BE2C (cell line): Measurements from ENCODE around the gene SRGAP3.

Experiments
- DNase-seq: peaks from one replicate; pipeline ENCODE4 v3.0.0-alpha.2; 2020
- H3K27me3 ChIP-seq: fragments of 250-450 bp; sonication (Bioruptor Pico); 2 replicates; pipeline ENCODE4 v1.5.1; 2020; ENCODE audit warnings: mild to moderate bottlenecking
- H3K36me3 ChIP-seq: fragments of 250-450 bp; sonication (Bioruptor Pico); 2 replicates; pipeline ENCODE4 v1.5.1; 2020; ENCODE audit warnings: mild to moderate bottlenecking
- H3K4me1 ChIP-seq: fragments of 250-450 bp; sonication (Bioruptor Pico); 2 replicates; pipeline ENCODE4 v1.5.1; 2020
- H3K4me3 ChIP-seq: 2 replicates; pipeline ENCODE4 v1.5.1; 2011; ENCODE audit warnings: low read depth, low read length
- H3K9me3 ChIP-seq: fragments of 250-450 bp; sonication (Bioruptor Pico); 2 replicates; pipeline ENCODE4 v1.5.1; 2020
- TF ChIP-seq, protein P1 (sequence below): IDR thresholded peaks from 2 replicates; pipeline ENCODE4 v1.5.1; 2012; ENCODE audit warnings: mild to moderate bottlenecking, low read depth, low read length

The SRGAP3 gene

GRCh38 chr3:8984081-8984480, 265.4 kb downstream of the SRGAP3 start:
- Histone ChIP-seq H3K4me3 (no peak overlapping the region), H3K4me1 (no peaks in the 10 kb centered on the region), H3K9me3 (no peaks in the 10 kb centered on the region), H3K27me3 (no peaks in the 10 kb centered on the region), H3K36me3 (no peaks in the 10 kb centered on the region)
- TF ChIP-seq, protein P1, sequence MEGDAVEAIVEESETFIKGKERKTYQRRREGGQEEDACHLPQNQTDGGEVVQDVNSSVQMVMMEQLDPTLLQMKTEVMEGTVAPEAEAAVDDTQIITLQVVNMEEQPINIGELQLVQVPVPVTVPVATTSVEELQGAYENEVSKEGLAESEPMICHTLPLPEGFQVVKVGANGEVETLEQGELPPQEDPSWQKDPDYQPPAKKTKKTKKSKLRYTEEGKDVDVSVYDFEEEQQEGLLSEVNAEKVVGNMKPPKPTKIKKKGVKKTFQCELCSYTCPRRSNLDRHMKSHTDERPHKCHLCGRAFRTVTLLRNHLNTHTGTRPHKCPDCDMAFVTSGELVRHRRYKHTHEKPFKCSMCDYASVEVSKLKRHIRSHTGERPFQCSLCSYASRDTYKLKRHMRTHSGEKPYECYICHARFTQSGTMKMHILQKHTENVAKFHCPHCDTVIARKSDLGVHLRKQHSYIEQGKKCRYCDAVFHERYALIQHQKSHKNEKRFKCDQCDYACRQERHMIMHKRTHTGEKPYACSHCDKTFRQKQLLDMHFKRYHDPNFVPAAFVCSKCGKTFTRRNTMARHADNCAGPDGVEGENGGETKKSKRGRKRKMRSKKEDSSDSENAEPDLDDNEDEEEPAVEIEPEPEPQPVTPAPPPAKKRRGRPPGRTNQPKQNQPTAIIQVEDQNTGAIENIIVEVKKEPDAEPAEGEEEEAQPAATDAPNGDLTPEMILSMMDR: no peak
- no peak for DNase-seq

DNA sequence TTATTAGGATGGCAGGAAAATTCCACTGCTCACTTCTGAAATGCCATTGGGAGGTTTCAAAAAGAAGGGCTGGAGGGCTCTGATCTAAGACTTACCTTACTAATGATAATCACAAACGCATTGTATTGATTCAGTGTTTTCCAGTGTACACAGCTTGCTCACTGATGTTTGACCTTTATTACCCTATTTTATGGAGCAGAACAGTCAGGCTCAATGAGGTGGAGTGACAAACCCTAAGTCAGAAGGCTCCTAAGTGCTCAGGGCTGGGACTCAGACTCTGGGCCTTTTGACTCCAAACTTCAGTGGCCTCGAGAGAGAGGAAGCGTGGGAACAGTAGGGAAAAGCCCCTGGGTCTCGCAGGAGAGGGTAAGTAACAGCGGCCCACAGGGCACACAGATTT, 265.9 kb downstream of the SRGAP3 start:
- H3K36me3 ChIP-seq: no peaks in the 10 kb centered on the region
- no peak overlapping the region for H3K4me3 ChIP-seq
- H3K4me1 ChIP-seq: no peaks in the 10 kb centered on the region
- TF ChIP-seq, protein P1: no peak
- H3K27me3 ChIP-seq: no peaks in the 10 kb centered on the region
- no peak for DNase-seq
- H3K9me3 ChIP-seq: no peaks in the 10 kb centered on the region

GRCh38 chr3:8983026-8983425, 266.4 kb downstream of the SRGAP3 start:
- no peaks in the 10 kb centered on the region for H3K4me1 ChIP-seq
- no peak overlapping the region for H3K4me3 ChIP-seq
- no peaks in the 10 kb centered on the region for H3K27me3 ChIP-seq
- H3K9me3 ChIP-seq: no peaks in the 10 kb centered on the region
- TF ChIP-seq, protein P1: no peak
- no peaks in the 10 kb centered on the region for H3K36me3 ChIP-seq
- no peak for DNase-seq

DNA sequence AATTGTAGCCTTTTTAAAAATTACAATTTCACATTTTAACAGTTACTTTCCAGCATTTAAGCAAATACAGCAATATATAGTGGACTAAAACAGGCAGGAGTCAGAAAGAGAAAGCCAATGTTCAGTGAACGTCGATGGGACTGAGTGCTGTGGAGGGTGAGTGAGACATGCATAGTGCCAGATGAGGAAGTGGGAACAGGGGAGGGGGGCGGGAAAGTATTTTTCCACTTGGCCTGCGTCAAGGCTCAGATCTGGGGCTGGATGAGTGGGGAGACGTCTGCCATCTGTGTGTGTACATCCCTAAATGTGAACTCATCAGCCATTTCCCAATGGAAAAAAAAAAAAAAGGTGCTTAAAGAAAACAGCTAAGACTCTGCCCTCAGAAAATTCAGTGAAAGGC, 266.9 kb downstream of the SRGAP3 start:
- no peaks in the 10 kb centered on the region for H3K36me3 ChIP-seq
- H3K27me3 ChIP-seq: no peaks in the 10 kb centered on the region
- DNase-seq: no peak
- no peak overlapping the region for H3K4me3 ChIP-seq
- H3K4me1 ChIP-seq: no peaks in the 10 kb centered on the region
- TF ChIP-seq, protein P1: no peak
- H3K9me3 ChIP-seq: no peaks in the 10 kb centered on the region

DNA sequence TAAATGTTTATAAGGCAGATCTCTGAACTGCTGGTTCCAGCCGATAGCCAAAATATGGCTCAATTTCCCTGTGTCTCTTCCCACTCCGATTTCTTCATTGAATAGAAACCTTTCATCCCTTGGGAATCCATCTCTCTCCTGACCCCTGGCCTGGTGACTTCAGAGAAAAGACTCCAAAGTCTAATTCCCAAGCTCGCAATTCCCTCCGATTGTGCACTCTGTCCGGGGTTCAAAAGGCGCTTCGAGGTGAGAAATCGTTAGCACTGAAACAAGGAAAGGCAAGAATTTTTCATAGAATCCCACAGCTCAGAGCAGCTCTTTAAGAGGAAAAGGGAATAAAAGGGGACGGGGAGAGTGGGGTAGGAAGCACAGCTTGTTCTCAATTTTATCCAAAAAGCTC, 267.7 kb downstream of the SRGAP3 start:
- no peak for DNase-seq
- no peaks in the 10 kb centered on the region for H3K36me3 ChIP-seq

GRCh38 chr3:8981296-8981695, 268.1 kb downstream of the SRGAP3 start:
- Histone ChIP-seq H3K9me3 (no peaks in the 10 kb centered on the region), H3K4me1 (no peaks in the 10 kb centered on the region), H3K36me3 (no peaks in the 10 kb centered on the region), H3K4me3 (no peak overlapping the region), H3K27me3 (no peaks in the 10 kb centered on the region)
- TF ChIP-seq, protein P1: no peak
- DNase-seq: no peak

More for the DNA sequence above, 267.7 kb downstream of the SRGAP3 start:
- TF ChIP-seq, protein P1: no peak
- Histone ChIP-seq H3K9me3 (no peaks in the 10 kb centered on the region), H3K4me1 (no peaks in the 10 kb centered on the region), H3K4me3 (no peak overlapping the region), H3K27me3 (no peaks in the 10 kb centered on the region)
